DMS153 (cell line): ENCODE data around the gene GRXCR2.
"Not testable (repeated sequence)": the region's sequence is repeated elsewhere in the genome, so short reads cannot be mapped to it uniquely, and the experiment has no call there.

Source experiments
- DNase-seq: peaks from one replicate; lab custom pipeline; 2025; lab: John Stamatoyannopoulos, UW

GRXCR2 gene

GRCh38 chr5:145874765-145875164, 2.0 kb upstream of the GRXCR2 start:
- DNase-seq: no peak

- DNase-seq: no peak
Observed at GRCh38 chr5:145872486-145872885, 328 bp downstream of the GRXCR2 start.

GRCh38 chr5:145869753-145870152, 3.1 kb downstream of the GRXCR2 start:
- no peak for DNase-seq

GRCh38 chr5:145867806-145868205, 5.0 kb downstream of the GRXCR2 start:
- DNase-seq: no peak

- not testable (repeated sequence) for DNase-seq
Observed at GRCh38 chr5:145864432-145864831, 8.4 kb downstream of the GRXCR2 start.

GRCh38 chr5:145863003-145863402, 9.8 kb downstream of the GRXCR2 start:
- DNase-seq: no peak

GRCh38 chr5:145859897-145860296, 12.9 kb downstream of the GRXCR2 start:
- DNase-seq: no peak

- DNase-seq: no peak
Observed at GRCh38 chr5:145859453-145859852, 13.4 kb downstream of the GRXCR2 start.

- no peak for DNase-seq
Observed at GRCh38 chr5:145858959-145859358, 13.9 kb downstream of the GRXCR2 start.

GRCh38 chr5:145856285-145856818, 16.5 kb downstream of the GRXCR2 start:
- no peak for DNase-seq

GRCh38 chr5:145855763-145856267, 17.0 kb downstream of the GRXCR2 start:
- peak; percentile 25 for DNase-seq

- no peak for DNase-seq
Observed at GRCh38 chr5:145854651-145855258, 18.1 kb downstream of the GRXCR2 start.

- no peak for DNase-seq
Observed at GRCh38 chr5:145853781-145854376, 18.9 kb downstream of the GRXCR2 start.

- DNase-seq: no peak
Observed at GRCh38 chr5:145852990-145853389, 19.8 kb downstream of the GRXCR2 start.

GRCh38 chr5:145848854-145849253, 24.0 kb downstream of the GRXCR2 start:
- DNase-seq: no peak

- DNase-seq: no peak
Observed at GRCh38 chr5:145847499-145848497, 25.0 kb downstream of the GRXCR2 start.

GRCh38 chr5:145846081-145846480, 26.7 kb downstream of the GRXCR2 start:
- no peak for DNase-seq

- DNase-seq: no peak
Observed at GRCh38 chr5:145841299-145841698, 31.5 kb downstream of the GRXCR2 start.

- no peak for DNase-seq
Observed at GRCh38 chr5:145840458-145841132, 32.2 kb downstream of the GRXCR2 start.

GRCh38 chr5:145838276-145838675, 34.5 kb downstream of the GRXCR2 start:
- DNase-seq: no peak

GRCh38 chr5:145836241-145836640, 36.6 kb downstream of the GRXCR2 start:
- DNase-seq: not testable (repeated sequence)

- DNase-seq: no peak
Observed at GRCh38 chr5:145835848-145836239, 37.0 kb downstream of the GRXCR2 start.
